HG02759 (cell line): ENCODE data around the gene UGT1A6.

Experiments used
- ATAC-seq: cut with Tn5 transposase; IDR thresholded peaks from one replicate; pipeline ENCODE4 v1.9.1; 2021; ENCODE audit warnings: mild to moderate bottlenecking, moderate library complexity; ENCODE audit not compliant: unreplicated experiment

Gene UGT1A6

DNA sequence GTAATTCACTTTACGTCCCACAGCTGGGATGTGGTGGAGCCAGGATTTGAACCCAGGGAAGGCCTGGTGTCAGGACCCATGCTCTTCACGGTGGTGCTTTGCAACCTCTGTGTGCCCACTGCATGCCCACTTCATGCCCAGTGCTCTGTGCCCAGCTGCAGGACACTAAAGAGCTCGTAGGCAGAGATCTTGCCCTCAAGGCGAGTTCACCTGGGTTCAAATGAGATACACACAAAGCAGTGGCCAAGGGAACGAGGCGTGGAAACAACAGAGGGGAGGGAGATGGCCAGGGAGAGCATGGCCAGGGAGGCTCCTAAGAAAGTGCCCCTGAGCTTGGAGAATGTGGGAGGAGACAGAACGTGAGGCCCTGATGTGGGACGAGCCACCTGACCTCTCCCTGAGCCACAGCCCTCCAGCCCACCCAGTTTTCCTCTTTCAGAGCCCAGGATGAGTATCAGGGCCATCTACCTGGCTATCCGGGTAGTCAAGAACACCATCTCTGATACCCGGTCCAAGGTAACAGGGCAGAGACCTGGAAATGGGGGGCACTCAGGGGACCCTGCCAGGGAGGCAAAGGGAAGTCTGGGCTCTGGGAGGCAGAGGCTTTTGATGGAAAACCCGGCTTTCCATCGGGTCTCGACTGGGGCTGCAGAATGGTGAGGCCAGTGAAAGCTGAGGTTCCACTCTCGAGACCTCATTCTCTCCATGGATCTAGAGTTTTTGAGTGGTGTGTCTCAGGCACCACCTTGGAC, 105.8 kb downstream of the UGT1A6 start:
- no peak for ATAC-seq

- no peak for ATAC-seq
Observed at GRCh38 chr2:233799087-233799665, 106.5 kb downstream of the UGT1A6 start.

- ATAC-seq: no peak
Observed at GRCh38 chr2:233799716-233800115, 107.0 kb downstream of the UGT1A6 start.

DNA sequence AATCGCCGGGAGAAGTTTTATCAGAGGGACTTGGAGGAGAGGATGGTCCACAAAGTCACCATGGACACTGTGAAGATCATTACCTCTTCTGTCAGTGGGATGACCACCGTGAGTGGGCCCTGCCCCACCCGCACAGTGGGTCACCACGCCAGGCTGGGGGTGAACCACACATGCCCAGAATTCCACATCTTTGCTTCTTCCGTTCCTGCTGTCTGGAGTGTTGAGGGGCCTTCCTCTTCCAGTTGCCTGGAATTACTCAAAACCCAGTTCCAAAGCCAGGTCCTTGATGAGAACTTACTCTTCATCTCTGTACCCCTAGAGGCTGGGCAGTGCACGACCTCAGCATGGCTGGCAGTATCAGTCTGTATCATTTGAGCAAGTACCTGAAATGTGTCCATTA, 107.5 kb downstream of the UGT1A6 start:
- ATAC-seq: no peak

- ATAC-seq: no peak
Observed at GRCh38 chr2:233801357-233802131, 108.9 kb downstream of the UGT1A6 start.

GRCh38 chr2:233802132-233802815, 109.6 kb downstream of the UGT1A6 start:
- ATAC-seq: no peak

- ATAC-seq: no peak
Observed at GRCh38 chr2:233803292-233803911, 110.7 kb downstream of the UGT1A6 start.

DNA sequence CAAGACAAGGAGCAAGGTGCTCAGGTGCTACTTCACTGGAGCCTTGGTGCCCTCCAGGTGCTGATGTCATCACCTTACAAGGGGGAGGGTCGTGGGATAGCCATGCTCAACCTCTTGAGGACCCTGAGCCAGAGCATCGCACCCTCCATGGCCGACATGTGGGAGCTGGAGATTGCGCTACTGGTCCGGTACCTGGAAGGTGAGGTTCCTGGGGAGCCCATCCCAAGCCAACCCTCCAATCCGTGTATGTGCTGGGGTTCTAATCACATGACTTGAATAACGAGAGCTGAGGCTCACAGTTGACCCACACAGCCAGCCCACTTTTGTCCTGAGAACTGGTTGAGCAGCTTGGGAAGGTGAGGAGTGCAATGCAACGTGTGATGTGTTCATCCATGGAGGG, 111.3 kb downstream of the UGT1A6 start:
- ATAC-seq: no peak

GRCh38 chr2:233807215-233807865, 114.7 kb downstream of the UGT1A6 start:
- no peak for ATAC-seq

GRCh38 chr2:233807966-233808935, 115.6 kb downstream of the UGT1A6 start:
- ATAC-seq: no peak

- no peak for ATAC-seq
Observed at GRCh38 chr2:233810385-233810784, 117.7 kb downstream of the UGT1A6 start.

DNA sequence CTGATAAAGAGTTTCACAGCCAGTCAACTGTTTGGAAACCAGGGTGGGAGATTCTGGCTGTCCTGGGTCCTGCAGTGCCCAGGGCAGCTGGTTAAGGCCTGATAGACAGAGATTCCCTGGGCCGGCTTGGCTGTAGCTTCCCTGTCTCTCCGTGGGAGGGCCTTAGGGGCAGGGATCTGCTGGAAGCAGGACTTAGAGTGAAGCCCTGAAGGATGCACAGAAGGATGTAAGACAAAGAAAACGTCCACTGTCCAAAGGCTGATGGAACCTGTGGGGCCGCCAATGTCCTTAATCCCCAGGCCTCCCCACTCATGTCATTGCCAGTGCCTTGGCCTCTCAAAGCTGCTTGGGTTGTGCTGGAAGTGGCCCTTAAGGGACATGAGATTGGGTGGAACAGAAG, 118.4 kb downstream of the UGT1A6 start:
- ATAC-seq: no peak

DNA sequence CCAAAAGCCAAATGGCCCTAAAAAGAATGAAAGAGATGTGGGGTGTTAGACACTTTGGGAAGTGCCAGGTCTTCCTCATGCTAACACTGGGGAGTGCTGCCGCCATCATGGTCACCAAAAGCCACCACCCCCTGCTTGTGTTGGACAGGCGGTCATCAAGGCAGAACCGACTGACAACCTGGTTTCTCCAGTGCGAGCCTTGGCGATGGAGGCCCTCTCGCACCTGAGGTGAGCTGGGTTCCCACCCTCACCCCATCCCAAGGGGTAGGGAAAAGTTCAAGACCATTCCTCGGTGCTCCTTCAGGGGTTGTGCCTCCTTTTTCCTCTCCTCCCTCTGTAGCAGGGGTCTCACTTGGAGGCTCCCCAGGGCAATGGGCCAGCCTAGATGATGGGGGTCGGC, 119.0 kb downstream of the UGT1A6 start:
- no peak for ATAC-seq

- ATAC-seq: no peak
Observed at GRCh38 chr2:233813236-233814055, 120.8 kb downstream of the UGT1A6 start.

DNA sequence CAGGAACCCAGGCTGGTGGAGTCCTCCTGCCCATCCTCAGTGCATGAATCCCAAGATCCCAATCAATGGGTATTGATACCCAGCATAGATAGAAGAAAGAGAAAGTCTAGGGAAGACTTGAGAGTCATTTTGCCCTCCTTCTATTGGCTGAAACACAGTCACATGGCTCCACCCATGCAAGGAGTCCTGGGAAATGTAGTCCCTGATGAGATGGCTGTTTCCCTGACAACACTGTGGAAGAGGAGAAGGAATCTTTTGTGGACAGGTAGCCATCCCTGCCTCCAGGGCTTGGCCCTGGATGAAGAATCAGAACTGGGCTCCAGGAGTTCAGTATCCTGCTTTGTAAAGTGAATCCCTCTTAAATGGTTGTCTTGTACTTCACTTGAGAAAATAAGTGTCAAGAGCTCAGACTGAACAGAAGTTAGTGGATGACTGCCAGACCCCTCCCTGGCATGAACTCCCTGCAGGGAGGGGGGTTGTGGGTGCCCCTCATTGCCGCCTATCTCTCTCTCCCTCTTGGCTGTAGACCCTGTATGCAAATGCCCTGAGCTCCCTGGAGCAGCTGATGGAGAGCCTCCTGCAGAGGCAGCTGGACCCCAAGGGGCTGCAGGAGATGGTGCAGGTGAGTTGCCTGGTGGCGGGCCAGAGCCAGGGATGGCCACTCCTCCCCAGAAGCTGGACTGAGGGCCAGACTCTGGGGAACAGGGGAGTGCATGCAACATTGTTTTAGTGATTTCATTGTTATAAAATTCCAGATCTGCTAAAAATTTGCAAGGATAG, 121.6 kb downstream of the UGT1A6 start:
- no peak for ATAC-seq

GRCh38 chr2:233815861-233816260, 123.2 kb downstream of the UGT1A6 start:
- no peak for ATAC-seq

DNA sequence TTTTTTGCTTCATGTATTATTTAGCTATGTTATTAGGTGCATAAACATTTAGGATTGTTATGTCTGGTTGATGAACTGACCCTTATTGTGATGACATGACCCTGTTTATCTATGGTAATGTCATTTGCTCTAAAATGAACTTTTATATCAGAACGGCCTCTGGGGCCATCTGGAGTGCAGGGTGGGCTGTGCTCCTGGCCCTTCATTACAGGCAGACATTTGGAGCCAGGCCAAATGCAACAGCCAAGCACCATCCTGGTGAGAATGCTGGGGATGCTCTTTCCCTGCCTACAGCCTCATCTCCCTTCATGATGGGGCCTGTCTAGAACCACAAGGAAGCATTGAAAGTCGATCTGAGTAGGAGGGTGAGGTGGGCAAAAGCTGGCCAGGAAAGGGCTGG, 123.6 kb downstream of the UGT1A6 start:
- no peak for ATAC-seq

DNA sequence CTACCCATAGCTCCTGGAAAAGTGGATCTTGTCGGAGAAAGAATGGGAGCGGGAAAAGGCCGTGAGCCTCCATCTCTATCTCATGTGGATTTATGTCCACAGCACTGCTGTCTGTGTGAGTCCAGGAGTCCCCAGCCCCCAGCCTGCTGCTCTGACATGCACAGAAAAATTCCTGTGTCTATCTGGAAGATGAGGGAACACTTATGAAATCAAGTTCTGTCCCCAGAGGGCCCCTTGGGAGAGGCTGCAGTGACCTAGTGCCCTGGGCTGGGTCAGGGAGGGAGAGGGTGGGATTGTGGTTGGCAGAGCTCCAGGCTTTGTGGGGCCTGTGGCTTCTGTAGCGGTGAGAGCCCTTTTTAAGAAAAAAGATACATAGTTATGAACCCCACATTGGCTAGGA, 124.1 kb downstream of the UGT1A6 start:
- ATAC-seq: no peak
